ENCODE measurements around the gene STPG1. TPM values are rescaled to one million over a fixed set of nuclear protein-coding genes. Genes with fewer than 3 reads are reported as not detected.
"Not testable (repeated sequence)": the region's sequence is repeated elsewhere in the genome, so short reads cannot be mapped to it uniquely, and the experiment has no call there.

The STPG1 gene
- 1 to 10 TPM; 2.0 to 3.6 TPM for total RNA-seq

- no peaks in the 10 kb centered on the region for H3K36me3 ChIP-seq
- TF ChIP-seq CTCF (IDR thresholded peaks at IDR 0.05) = peak in 1 of 2 donors; percentile 15
- DNase-seq (ENCODE audit: low spot score) = peak; percentile 87
Observed at GRCh38 chr1:24413350-24414163, at the start of gene STPG1. TSS of gene STPG1 (minus strand) at chr1:24413782. CDS start at chr1:24401388, 12,394 bp downstream.

GRCh38 chr1:24462128-24462527 is 48.5 kb upstream of the STPG1 start:
- peaks cover 15% of the 10 kb centered on the region for H3K36me3 ChIP-seq
- DNase-seq (ENCODE audit: low spot score); H3K4me1 ChIP-seq; H3K27ac ChIP-seq; H3K4me3 ChIP-seq; H3K27me3 ChIP-seq; H3K9me3 ChIP-seq: not testable (repeated sequence)

More at GRCh38 chr1:24413350-24414163, at the start of gene STPG1:
- no peaks in the 10 kb centered on the region for H3K27me3 ChIP-seq
- peak within 1 kb of the TSS; percentile 74 to 82 for H3K27ac ChIP-seq
- peaks cover 0 to 14% of the 10 kb centered on the region in 2 donors for H3K4me1 ChIP-seq
- H3K9me3 ChIP-seq = no peaks in the 10 kb centered on the region
- peak within 1 kb of the TSS; percentile 81 to 86 for H3K4me3 ChIP-seq

- peaks cover 5% of the 10 kb centered on the region for H3K36me3 ChIP-seq
- TF ChIP-seq CTCF (IDR thresholded peaks at IDR 0.05) = no peak
- H3K9me3 ChIP-seq = no peaks in the 10 kb centered on the region
- no peak overlapping the region for H3K27ac ChIP-seq
- no peak for DNase-seq (ENCODE audit: low spot score)
- H3K4me3 ChIP-seq = no peak overlapping the region
- H3K4me1 ChIP-seq = no peaks in the 10 kb centered on the region
- no peaks in the 10 kb centered on the region for H3K27me3 ChIP-seq
Observed at GRCh38 chr1:24459551-24460266, 46.1 kb upstream of the STPG1 start.

- Histone ChIP-seq H3K27ac (no peak overlapping the region), H3K4me3 (no peak overlapping the region), H3K27me3 (no peaks in the 10 kb centered on the region), H3K36me3 (peaks cover 5% of the 10 kb centered on the region), H3K9me3 (no peaks in the 10 kb centered on the region), H3K4me1 (no peaks in the 10 kb centered on the region)
- no peak for TF ChIP-seq CTCF (IDR thresholded peaks at IDR 0.05)
- no peak for DNase-seq (ENCODE audit: low spot score)
Observed at GRCh38 chr1:24457866-24458265, 44.3 kb upstream of the STPG1 start.

- DNase-seq (ENCODE audit: low spot score) = no peak
- no peak for TF ChIP-seq CTCF (IDR thresholded peaks at IDR 0.05)
- Histone ChIP-seq H3K27me3 (no peaks in the 10 kb centered on the region), H3K4me3 (no peak overlapping the region), H3K9me3 (no peaks in the 10 kb centered on the region), H3K27ac (no peak overlapping the region), H3K4me1 (no peaks in the 10 kb centered on the region), H3K36me3 (peaks cover 15% of the 10 kb centered on the region)
Observed at GRCh38 chr1:24455272-24455671, 41.7 kb upstream of the STPG1 start.

GRCh38 chr1:24454673-24455072 is 41.1 kb upstream of the STPG1 start:
- Histone ChIP-seq H3K27me3 (no peaks in the 10 kb centered on the region), H3K27ac (no peak overlapping the region), H3K9me3 (no peaks in the 10 kb centered on the region), H3K36me3 (peaks cover 18% of the 10 kb centered on the region), H3K4me3 (no peak overlapping the region), H3K4me1 (no peaks in the 10 kb centered on the region)
- no peak for DNase-seq (ENCODE audit: low spot score)
- no peak for TF ChIP-seq CTCF (IDR thresholded peaks at IDR 0.05)

All from right atrium auricular region (tissue), 2 donors.